WTC11 (cell line): Measurements from ENCODE around the gene MED12L. TPM values are rescaled to one million over a fixed set of nuclear protein-coding genes. Genes with fewer than 3 reads are reported as not detected.

Experiments
- ATAC-seq: fragments of 200-7000 bp; cut with Tn5 transposase; 2 replicates; pipeline ENCODE4 v1.10.0; 2021; ENCODE audit warnings: mild to moderate bottlenecking, moderate library complexity
- CTCF ChIA-PET: fragments of 300-600 bp; sonication (Branson Sonifier 250); formaldehyde crosslinking; loops from one replicate; lab custom pipeline; 2021; ENCODE audit warnings: antibody characterized with exemption; lab: Charles Lee
- POLR2A ChIA-PET: fragments of 350-600 bp; sonication (Branson Sonifier 250); formaldehyde crosslinking; loops from one replicate; lab custom pipeline; 2021; ENCODE audit warnings: antibody characterized with exemption; lab: Charles Lee
- DNase-seq: peaks from one replicate; pipeline ENCODE4 v3.0.0; 2021; ENCODE audit warnings: low spot score
- H3K27ac Mint-ChIP-seq: 2 replicates; pipeline ENCODE4 v1.8.0; 2021; ENCODE audit warnings: mixed read lengths
- H3K27me3 Mint-ChIP-seq: 2 replicates; pipeline ENCODE4 v1.8.0; 2021; ENCODE audit warnings: low read depth, mild to moderate bottlenecking, moderate library complexity, mixed read lengths
- H3K36me3 Mint-ChIP-seq: 2 replicates; pipeline ENCODE4 v1.8.0; 2021; ENCODE audit warnings: mixed read lengths
- H3K4me1 Mint-ChIP-seq: 2 replicates; pipeline ENCODE4 v1.8.0; 2022; ENCODE audit warnings: mixed read lengths
- H3K4me3 Mint-ChIP-seq: 2 replicates; pipeline ENCODE4 v1.8.0; 2021; ENCODE audit warnings: mild to moderate bottlenecking, moderate library complexity, mixed read lengths
- H3K9me3 Mint-ChIP-seq: 2 replicates; pipeline ENCODE4 v1.8.0; 2021; ENCODE audit warnings: mixed read lengths
- ATF2 ChIP-seq: sonication (generic); formaldehyde crosslinking; IDR thresholded peaks from 2 replicates; pipeline ENCODE4 v1.8.1; 2022; ENCODE audit warnings: low read depth, missing genetic modification reagents, borderline replicate concordance
- ATF3 ChIP-seq: sonication (generic); formaldehyde crosslinking; conservative IDR thresholded peaks from 2 replicates; pipeline ENCODE4 v1.8.1; 2022; ENCODE audit warnings: mild to moderate bottlenecking, missing genetic modification reagents
- ATF6 ChIP-seq: sonication (generic); formaldehyde crosslinking; IDR thresholded peaks from 2 replicates; pipeline ENCODE4 v1.8.1; 2023; ENCODE audit warnings: mild to moderate bottlenecking, missing genetic modification reagents
- E2F1 ChIP-seq: sonication (generic); formaldehyde crosslinking; IDR thresholded peaks from 2 replicates; pipeline ENCODE4 v1.8.0; 2022; ENCODE audit warnings: mild to moderate bottlenecking, missing genetic modification reagents
- EMX1 ChIP-seq: fragments of 250-450 bp; sonication (Bioruptor Pico); IDR thresholded peaks from 2 replicates; pipeline ENCODE4 v1.8.0; 2021; ENCODE audit warnings: mild to moderate bottlenecking
- FOXK1 ChIP-seq: sonication (generic); formaldehyde crosslinking; IDR thresholded peaks from 2 replicates; pipeline ENCODE4 v1.8.0; 2022; ENCODE audit warnings: mild to moderate bottlenecking, moderate library complexity, missing genetic modification reagents
- HMGA2 ChIP-seq: fragments of 250-450 bp; sonication (Bioruptor Pico); IDR thresholded peaks from 2 replicates; pipeline ENCODE4 v1.4.0; 2021; ENCODE audit warnings: mild to moderate bottlenecking, moderate library complexity
- KAT7 ChIP-seq: sonication (generic); formaldehyde crosslinking; IDR thresholded peaks from 2 replicates; pipeline ENCODE4 v1.8.1; 2023; ENCODE audit warnings: missing genetic modification reagents, mild to moderate bottlenecking, borderline replicate concordance
- NR2C2 ChIP-seq: sonication (generic); formaldehyde crosslinking; IDR thresholded peaks from 2 replicates; pipeline ENCODE4 v1.8.0; 2022; ENCODE audit warnings: mild to moderate bottlenecking, missing genetic modification reagents
- TEAD1 ChIP-seq: sonication (generic); formaldehyde crosslinking; IDR thresholded peaks from 2 replicates; pipeline ENCODE4 v1.8.0; 2022; ENCODE audit warnings: mild to moderate bottlenecking, missing genetic modification reagents
- TEAD4 ChIP-seq: sonication (generic); formaldehyde crosslinking; IDR thresholded peaks from 2 replicates; pipeline ENCODE4 v1.8.0; 2022; ENCODE audit warnings: mild to moderate bottlenecking, missing genetic modification reagents
- ZBTB21 ChIP-seq: sonication (generic); formaldehyde crosslinking; IDR thresholded peaks from 2 replicates; pipeline ENCODE4 v1.8.1; 2023; ENCODE audit warnings: mild to moderate bottlenecking, missing genetic modification reagents, borderline replicate concordance
- ZNF263 ChIP-seq: sonication (generic); formaldehyde crosslinking; IDR thresholded peaks from 2 replicates; pipeline ENCODE4 v1.8.1; 2022; ENCODE audit warnings: low read depth, mild to moderate bottlenecking, moderate library complexity, missing genetic modification reagents
- ZNF416 ChIP-seq: fragments of 250-450 bp; sonication (Bioruptor Pico); IDR thresholded peaks from 2 replicates; pipeline ENCODE4 v1.9.0; 2021; ENCODE audit warnings: mild to moderate bottlenecking, inconsistent platforms
- ZNF425 ChIP-seq: fragments of 250-450 bp; sonication (Bioruptor Pico); conservative IDR thresholded peaks from 2 replicates; pipeline ENCODE4 v1.9.0; 2021; ENCODE audit warnings: mild to moderate bottlenecking
- ZNF671 ChIP-seq: fragments of 250-450 bp; sonication (Bioruptor Pico); IDR thresholded peaks from 2 replicates; pipeline ENCODE4 v1.8.0; 2021; ENCODE audit warnings: mild to moderate bottlenecking
- total RNA-seq: library from RNA; stranded (reverse); gene quantifications from 3 replicates; pipeline ENCODE4 v1.2.3, GENCODE V29; 2021
- TF ChIP-seq, protein P1 (sequence below): fragments of 200-600 bp; IDR thresholded peaks from 2 replicates; pipeline ENCODE4 v1.8.0; 2022; ENCODE audit warnings: antibody characterized with exemption
- TF ChIP-seq, protein P2 (sequence below): sonication (generic); formaldehyde crosslinking; IDR thresholded peaks from 2 replicates; pipeline ENCODE4 v1.8.0; 2022; ENCODE audit warnings: missing genetic modification reagents
- TF ChIP-seq, protein P3 (sequence below): sonication (generic); formaldehyde crosslinking; IDR thresholded peaks from 2 replicates; pipeline ENCODE4 v1.8.1; 2022; ENCODE audit warnings: missing genetic modification reagents, borderline replicate concordance

MED12L gene
- total RNA-seq, 1 experiment from 2014 or later: 27.4 TPM

- H3K27ac Mint-ChIP-seq: no peak overlapping the region
- ATAC-seq: peak; percentile 74
- ChIA-PET POLR2A (no interaction called here), CTCF (interaction anchor here (1.0 to 4.1 kb wide), 3 partner anchors 14 to 398 kb away, joined by 3 to 46 read pairs (median 3); partner anchors contain the start of gene IGSF10)
- H3K4me3 Mint-ChIP-seq: no peak overlapping the region
- DNase-seq: no peak
- H3K36me3 Mint-ChIP-seq: no peaks in the 10 kb centered on the region
- H3K9me3 Mint-ChIP-seq: no peaks in the 10 kb centered on the region; the same call in 1 of the 2 replicates
- H3K4me1 Mint-ChIP-seq: peaks cover 23% of the 10 kb centered on the region
- no peak for TF ChIP-seq NR2C2 (CRISPR knock-in tag)
- no peak for TF ChIP-seq EMX1
- no peak for TF ChIP-seq ZNF263 (CRISPR knock-in tag)
- TF ChIP-seq ZNF671: no peak
- TF ChIP-seq, protein P1, sequence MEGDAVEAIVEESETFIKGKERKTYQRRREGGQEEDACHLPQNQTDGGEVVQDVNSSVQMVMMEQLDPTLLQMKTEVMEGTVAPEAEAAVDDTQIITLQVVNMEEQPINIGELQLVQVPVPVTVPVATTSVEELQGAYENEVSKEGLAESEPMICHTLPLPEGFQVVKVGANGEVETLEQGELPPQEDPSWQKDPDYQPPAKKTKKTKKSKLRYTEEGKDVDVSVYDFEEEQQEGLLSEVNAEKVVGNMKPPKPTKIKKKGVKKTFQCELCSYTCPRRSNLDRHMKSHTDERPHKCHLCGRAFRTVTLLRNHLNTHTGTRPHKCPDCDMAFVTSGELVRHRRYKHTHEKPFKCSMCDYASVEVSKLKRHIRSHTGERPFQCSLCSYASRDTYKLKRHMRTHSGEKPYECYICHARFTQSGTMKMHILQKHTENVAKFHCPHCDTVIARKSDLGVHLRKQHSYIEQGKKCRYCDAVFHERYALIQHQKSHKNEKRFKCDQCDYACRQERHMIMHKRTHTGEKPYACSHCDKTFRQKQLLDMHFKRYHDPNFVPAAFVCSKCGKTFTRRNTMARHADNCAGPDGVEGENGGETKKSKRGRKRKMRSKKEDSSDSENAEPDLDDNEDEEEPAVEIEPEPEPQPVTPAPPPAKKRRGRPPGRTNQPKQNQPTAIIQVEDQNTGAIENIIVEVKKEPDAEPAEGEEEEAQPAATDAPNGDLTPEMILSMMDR: peak; percentile 68
- TF ChIP-seq ATF3 (CRISPR knock-in tag): no peak
- H3K27me3 Mint-ChIP-seq: no peaks in the 10 kb centered on the region
These were observed 354.2 kb downstream of the MED12L start for GRCh38 chr3:151439652-151440125.

- POLR2A ChIA-PET: no interaction called here
- CTCF ChIA-PET: interaction anchor here (0.6 to 4.1 kb wide), 3 partner anchors 26 to 397 kb away, joined by 3 to 46 read pairs (median 3); no protein-coding TSS in a partner anchor
- peaks cover 14% of the 10 kb centered on the region for H3K4me1 Mint-ChIP-seq
- no peak for ATAC-seq
- DNase-seq: no peak
- no peak overlapping the region for H3K27ac Mint-ChIP-seq
- no peaks in the 10 kb centered on the region for H3K27me3 Mint-ChIP-seq
- no peaks in the 10 kb centered on the region for H3K36me3 Mint-ChIP-seq
- no peak overlapping the region for H3K4me3 Mint-ChIP-seq
- peaks cover 5% of the 10 kb centered on the region for H3K9me3 Mint-ChIP-seq
- TF ChIP-seq TEAD4: no peak
- TF ChIP-seq, protein P2, sequence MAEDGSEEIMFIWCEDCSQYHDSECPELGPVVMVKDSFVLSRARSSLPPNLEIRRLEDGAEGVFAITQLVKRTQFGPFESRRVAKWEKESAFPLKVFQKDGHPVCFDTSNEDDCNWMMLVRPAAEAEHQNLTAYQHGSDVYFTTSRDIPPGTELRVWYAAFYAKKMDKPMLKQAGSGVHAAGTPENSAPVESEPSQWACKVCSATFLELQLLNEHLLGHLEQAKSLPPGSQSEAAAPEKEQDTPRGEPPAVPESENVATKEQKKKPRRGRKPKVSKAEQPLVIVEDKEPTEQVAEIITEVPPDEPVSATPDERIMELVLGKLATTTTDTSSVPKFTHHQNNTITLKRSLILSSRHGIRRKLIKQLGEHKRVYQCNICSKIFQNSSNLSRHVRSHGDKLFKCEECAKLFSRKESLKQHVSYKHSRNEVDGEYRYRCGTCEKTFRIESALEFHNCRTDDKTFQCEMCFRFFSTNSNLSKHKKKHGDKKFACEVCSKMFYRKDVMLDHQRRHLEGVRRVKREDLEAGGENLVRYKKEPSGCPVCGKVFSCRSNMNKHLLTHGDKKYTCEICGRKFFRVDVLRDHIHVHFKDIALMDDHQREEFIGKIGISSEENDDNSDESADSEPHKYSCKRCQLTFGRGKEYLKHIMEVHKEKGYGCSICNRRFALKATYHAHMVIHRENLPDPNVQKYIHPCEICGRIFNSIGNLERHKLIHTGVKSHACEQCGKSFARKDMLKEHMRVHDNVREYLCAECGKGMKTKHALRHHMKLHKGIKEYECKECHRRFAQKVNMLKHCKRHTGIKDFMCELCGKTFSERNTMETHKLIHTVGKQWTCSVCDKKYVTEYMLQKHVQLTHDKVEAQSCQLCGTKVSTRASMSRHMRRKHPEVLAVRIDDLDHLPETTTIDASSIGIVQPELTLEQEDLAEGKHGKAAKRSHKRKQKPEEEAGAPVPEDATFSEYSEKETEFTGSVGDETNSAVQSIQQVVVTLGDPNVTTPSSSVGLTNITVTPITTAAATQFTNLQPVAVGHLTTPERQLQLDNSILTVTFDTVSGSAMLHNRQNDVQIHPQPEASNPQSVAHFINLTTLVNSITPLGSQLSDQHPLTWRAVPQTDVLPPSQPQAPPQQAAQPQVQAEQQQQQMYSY: no peak
- TF ChIP-seq ZBTB21 (CRISPR knock-in tag): no peak
- TF ChIP-seq ZNF263 (CRISPR knock-in tag): no peak
- TF ChIP-seq ATF2 (CRISPR knock-in tag): no peak
- TF ChIP-seq ZNF425: no peak
- TF ChIP-seq E2F1 (CRISPR knock-in tag): no peak
- no peak for TF ChIP-seq ZNF416
- TF ChIP-seq TEAD1: no peak
- TF ChIP-seq, protein P3, sequence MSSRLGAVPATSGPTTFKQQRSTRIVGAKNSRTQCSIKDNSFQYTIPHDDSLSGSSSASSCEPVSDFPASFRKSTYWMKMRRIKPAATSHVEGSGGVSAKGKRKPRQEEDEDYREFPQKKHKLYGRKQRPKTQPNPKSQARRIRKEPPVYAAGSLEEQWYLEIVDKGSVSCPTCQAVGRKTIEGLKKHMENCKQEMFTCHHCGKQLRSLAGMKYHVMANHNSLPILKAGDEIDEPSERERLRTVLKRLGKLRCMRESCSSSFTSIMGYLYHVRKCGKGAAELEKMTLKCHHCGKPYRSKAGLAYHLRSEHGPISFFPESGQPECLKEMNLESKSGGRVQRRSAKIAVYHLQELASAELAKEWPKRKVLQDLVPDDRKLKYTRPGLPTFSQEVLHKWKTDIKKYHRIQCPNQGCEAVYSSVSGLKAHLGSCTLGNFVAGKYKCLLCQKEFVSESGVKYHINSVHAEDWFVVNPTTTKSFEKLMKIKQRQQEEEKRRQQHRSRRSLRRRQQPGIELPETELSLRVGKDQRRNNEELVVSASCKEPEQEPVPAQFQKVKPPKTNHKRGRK (CRISPR knock-in tag): no peak
- TF ChIP-seq KAT7 (CRISPR knock-in tag): no peak
- no peak for TF ChIP-seq HMGA2
- TF ChIP-seq ATF6: no peak
- no peak for TF ChIP-seq FOXK1 (CRISPR knock-in tag)
- TF ChIP-seq NR2C2 (CRISPR knock-in tag): no peak
These were observed 355.5 kb downstream of the MED12L start for GRCh38 chr3:151440940-151441339.
